ENCODE measurements around the gene PIANP. TPM values are rescaled to one million over a fixed set of nuclear protein-coding genes. Genes with fewer than 3 reads are reported as not detected.

The PIANP gene
- total RNA-seq, 4 donors from 2014 or later: not detected

DNA sequence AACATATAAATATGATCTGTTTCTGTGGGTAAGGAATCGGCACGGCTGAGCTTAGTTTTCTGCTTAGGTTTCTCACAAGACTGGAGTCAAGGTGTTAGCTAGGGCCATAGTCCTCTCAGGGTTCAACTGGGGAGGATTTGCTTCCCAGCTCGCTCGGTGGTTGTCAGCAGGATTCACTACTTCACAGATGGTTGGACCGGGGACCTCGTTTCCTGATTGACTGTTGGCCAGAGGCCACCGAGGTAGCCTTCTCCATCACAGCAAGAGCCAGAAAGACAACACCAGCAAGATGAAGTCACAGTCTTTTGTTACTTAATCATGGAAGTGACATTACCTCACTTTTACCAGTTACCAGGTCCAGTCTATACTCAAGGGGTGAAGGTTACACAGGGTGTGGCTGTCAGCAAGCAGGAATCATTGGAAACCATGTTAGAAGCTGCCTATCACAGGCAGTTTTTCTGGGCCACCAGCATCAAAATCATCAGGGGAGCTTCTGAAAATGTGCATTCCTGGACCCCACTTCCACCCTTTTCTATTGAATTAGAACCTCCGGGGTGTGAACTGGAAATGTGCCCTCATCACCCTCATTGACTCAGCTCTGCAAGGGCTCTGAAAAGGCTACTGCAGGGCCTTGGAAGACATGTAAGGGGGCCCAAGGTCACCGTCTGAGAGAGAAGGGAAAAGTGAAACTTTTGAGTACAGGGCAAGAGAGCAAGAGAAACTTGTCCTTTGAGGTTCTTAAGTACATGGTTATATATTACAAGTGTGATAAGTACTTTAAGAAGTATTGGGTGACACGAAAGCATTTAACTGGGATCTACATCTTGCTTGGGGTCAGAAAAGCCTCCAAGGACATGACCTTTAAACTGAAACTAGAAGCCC lies 34.1 kb upstream of the PIANP start:
- TF ChIP-seq, protein P1, sequence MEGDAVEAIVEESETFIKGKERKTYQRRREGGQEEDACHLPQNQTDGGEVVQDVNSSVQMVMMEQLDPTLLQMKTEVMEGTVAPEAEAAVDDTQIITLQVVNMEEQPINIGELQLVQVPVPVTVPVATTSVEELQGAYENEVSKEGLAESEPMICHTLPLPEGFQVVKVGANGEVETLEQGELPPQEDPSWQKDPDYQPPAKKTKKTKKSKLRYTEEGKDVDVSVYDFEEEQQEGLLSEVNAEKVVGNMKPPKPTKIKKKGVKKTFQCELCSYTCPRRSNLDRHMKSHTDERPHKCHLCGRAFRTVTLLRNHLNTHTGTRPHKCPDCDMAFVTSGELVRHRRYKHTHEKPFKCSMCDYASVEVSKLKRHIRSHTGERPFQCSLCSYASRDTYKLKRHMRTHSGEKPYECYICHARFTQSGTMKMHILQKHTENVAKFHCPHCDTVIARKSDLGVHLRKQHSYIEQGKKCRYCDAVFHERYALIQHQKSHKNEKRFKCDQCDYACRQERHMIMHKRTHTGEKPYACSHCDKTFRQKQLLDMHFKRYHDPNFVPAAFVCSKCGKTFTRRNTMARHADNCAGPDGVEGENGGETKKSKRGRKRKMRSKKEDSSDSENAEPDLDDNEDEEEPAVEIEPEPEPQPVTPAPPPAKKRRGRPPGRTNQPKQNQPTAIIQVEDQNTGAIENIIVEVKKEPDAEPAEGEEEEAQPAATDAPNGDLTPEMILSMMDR (IDR thresholded peaks at IDR 0.05; ENCODE audit: low read depth): no peak

DNA sequence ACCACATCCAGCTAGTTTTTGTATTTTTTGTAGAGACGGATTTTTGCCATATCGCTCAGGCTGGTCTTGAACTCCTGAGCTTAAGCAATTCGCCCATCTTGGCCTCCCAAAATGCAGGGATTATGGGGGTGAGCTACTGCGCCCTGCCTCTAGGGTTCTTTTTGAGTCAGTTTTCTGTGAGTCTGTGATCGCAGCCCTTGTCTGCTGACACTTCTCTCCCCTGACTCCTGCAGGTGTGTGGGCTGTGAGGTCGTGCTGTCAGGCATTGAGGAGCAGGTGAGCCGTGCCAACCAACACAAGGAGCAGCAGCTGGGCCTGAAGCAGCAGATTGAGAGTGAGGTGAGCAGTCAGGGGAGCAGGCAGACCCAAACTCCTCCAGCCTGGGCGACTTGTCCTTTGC lies 29.6 kb upstream of the PIANP start:
- TF ChIP-seq, protein P1 (IDR thresholded peaks at IDR 0.05; ENCODE audit: low read depth): no peak

DNA sequence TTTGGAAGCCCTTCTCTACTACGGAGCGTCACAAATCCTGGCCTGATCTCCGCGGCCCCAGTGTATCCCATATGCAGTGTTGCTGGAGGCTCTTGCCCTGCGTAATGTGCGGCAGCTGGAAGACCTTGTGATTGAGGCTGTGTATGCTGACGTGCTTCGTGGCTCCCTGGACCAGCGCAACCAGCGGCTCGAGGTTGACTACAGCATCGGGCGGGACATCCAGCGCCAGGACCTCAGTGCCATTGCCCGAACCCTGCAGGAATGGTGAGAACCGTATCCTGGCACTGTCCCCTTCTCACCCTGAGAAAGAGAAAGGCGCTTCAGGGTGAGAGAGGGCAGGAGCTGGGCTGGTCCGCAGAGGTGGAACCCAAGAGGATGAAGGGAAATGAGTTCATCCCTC lies 28.6 kb upstream of the PIANP start:
- TF ChIP-seq, protein P1 (IDR thresholded peaks at IDR 0.05; ENCODE audit: low read depth): no peak

DNA sequence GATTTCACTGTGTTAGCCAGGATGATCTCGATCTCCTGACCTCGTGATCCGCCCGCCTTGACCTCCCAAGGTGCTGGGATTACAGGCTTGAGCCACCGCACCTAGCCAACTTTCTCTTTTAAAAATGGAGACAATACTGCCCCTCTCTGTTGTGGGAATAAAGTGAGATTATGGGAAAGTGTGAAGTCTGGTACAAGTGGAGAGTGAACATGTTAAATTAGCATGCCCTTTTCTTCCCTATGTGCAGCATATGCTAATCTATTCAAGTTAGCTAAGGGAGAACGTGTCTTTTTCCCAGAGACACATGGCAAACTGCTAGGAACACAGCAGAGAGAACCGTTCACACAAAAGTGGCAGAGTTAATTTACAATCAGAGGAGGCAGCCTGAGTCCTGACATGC lies 24.7 kb upstream of the PIANP start:
- TF ChIP-seq, protein P1 (IDR thresholded peaks at IDR 0.05; ENCODE audit: low read depth): no peak

DNA sequence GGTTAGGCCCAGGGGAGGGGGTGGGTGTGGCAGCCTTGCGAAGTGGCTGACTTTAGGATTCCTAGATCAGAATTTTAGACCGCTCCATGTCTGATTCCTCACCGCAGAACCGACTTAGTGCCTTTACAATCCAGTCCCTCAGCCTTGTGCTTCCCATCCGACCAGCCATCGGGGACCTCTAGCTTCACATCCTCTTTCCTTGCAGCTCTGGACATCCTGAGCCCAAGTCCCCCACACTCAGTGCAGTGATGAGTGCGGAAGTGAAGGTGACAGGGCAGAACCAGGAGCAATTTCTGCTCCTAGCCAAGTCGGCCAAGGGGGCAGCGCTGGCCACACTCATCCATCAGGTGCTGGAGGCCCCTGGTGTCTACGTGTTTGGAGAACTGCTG lies 23.8 kb upstream of the PIANP start:
- TF ChIP-seq, protein P1 (IDR thresholded peaks at IDR 0.05; ENCODE audit: low read depth): no peak

DNA sequence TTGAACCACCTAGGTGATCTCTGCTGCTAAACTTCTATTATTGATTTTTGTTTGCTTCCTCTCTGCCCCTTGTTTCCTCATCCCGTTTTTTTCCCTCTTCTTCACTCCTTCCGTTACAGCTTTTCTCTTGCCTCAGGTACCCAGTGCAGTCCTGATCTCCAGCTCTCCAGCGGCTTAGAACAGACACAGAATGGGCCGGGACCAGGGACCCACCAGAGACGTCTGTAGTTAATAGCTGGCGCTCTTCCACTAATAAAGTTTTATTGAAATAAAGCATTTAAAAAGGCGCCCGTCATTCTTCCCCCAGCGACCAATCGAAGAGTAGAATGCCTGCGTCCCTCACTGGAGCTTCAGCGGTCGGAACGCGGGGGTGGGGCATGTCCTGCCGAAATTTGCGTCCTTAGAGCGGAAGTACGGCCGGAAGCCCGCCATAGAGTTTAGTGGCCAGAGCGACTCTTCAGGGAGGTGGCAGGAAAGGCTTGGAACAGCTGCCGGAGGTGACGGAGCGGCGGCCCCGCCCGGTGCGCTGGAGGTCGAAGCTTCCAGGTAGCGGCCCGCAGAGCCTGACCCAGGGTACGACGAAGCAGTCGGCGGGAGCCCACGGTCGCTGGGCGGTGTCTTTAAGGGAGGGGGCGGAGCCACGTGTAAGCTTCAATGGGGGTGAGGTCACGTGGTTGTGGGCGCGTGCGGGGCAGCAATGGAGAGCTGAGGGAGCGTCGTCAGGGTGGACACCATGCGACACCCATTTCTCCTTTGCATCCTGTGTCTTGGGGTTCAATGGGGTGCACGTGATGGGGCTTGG lies 23.2 kb upstream of the PIANP start, which contains the start of gene COPS7A:
COPS7A (plus strand) TSS at position 440 of the 802 bp plus-strand sequence. CDS start 611 bp downstream, outside the sequence.
- TF ChIP-seq, protein P1 (IDR thresholded peaks at IDR 0.05; ENCODE audit: low read depth): no peak

DNA sequence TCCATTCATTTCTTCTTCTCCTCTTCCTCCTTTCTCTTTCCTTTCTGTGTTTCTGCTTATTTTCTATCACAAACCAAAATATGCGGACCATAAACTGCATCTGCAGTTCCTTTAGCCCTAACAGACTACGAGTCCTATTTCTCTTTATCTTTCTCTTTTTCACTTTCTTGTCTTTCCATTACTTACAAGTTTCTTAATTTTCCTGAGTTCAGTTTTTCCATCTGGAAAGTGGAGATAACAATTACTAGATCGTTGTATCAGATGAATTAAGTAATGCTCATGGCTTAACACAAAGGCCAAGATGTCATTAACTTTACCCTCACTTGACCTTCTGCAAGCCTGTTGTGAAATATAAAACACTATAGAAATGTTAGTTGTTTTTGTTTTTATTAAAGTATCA lies 22.2 kb upstream of the PIANP start:
- TF ChIP-seq, protein P1 (IDR thresholded peaks at IDR 0.05; ENCODE audit: low read depth): no peak
